ENCODE measurements around the gene GMCL1.

- TF ChIP-seq CEBPB (tag; IDR thresholded peaks at IDR 0.05) = no peak
- TF ChIP-seq ZNF766 (CRISPR knock-in tag; conservative IDR thresholded peaks at IDR 0.05) = no peak
- no peak for TF ChIP-seq CAMTA2 (CRISPR knock-in tag; conservative IDR thresholded peaks at IDR 0.05)
- no peak for TF ChIP-seq HDAC6 (IDR thresholded peaks at IDR 0.05; ENCODE audit: low read depth, low read length)
- no peak for TF ChIP-seq SMARCB1 (IDR thresholded peaks at IDR 0.05; ENCODE audit: insufficient read length, low read depth)
These were observed 21.5 kb upstream of the GMCL1 start for GRCh38 chr2:69807821-69808540.
